ENCODE results near the gene CASZ1. TPM values are rescaled to one million over a fixed set of nuclear protein-coding genes. Genes with fewer than 3 reads are reported as not detected.

Gene CASZ1
- polyA plus RNA-seq, 3 donors = 0.30 to 3.7 (median 0.50) TPM

GRCh38 chr1:10736634-10737586 is 59.5 kb downstream of the CASZ1 start:
- H3K79me2 ChIP-seq (ENCODE audit: insufficient read depth, low read length) = no peaks in the 10 kb centered on the region
- no peak overlapping the region for H3K4me3 ChIP-seq (replicated peaks in 1 of 3; ENCODE audit: low read depth in 2 of 3, low read length in 3 of 3)
- Mint-ChIP-seq H3K4me3 (no peak overlapping the region), H3K36me3 (no peaks in the 10 kb centered on the region), H3K27me3 (ENCODE audit: low read depth in 3 of 3) (peaks cover 1 to 9% (median 7%) of the 10 kb centered on the region in 3 donors), H3K27ac (peak overlapping the region in 1 of 7 donors; percentile 24), H3K4me1 (no peaks in the 10 kb centered on the region), H3K9me3 (no peaks in the 10 kb centered on the region)
- intact Hi-C loops (cut with micrococcal nuclease) = no loop called here
- WGBS (ENCODE audit: insufficient coverage) = 72% methylated on average over 23 of the region's 27 CpGs
- H4K20me1 ChIP-seq (ENCODE audit: insufficient read depth, low read length) = no peaks in the 10 kb centered on the region
- DNase-seq = no peak
- H2AFZ ChIP-seq (ENCODE audit: insufficient read depth, low read depth, low read length, poor library complexity, severe bottlenecking) = no peak overlapping the region
- no peak for TF ChIP-seq CTCF (IDR thresholded peaks at IDR 0.05)
- no peaks in the 10 kb centered on the region for H3K9me3 ChIP-seq (replicated peaks in 1 of 2; ENCODE audit: control insufficient read depth in 1 of 2, insufficient read depth in 1 of 2, low read length in 2 of 2)
- H3K36me3 ChIP-seq (replicated peaks in 1 of 2; ENCODE audit: control insufficient read depth in 1 of 2, insufficient read depth in 2 of 2, low read length in 2 of 2) = no peaks in the 10 kb centered on the region
- H3K27me3 ChIP-seq (ENCODE audit: control insufficient read depth in 2 of 2, insufficient read depth in 2 of 2, low read length in 2 of 2) = no peaks in the 10 kb centered on the region
- no peaks in the 10 kb centered on the region for H3K4me1 ChIP-seq (ENCODE audit: control insufficient read depth in 1 of 2, insufficient read depth in 2 of 2, low read length in 2 of 2)
- no peak overlapping the region for H3K27ac ChIP-seq (ENCODE audit: low read depth in 1 of 2, low read length in 2 of 2)
- H3K9ac ChIP-seq (ENCODE audit: insufficient read depth, low read length, poor library complexity, severe bottlenecking) = no peak overlapping the region
- no peak overlapping the region for H3K4me2 ChIP-seq (replicated peaks; ENCODE audit: extremely low read depth, low read length, poor library complexity, severe bottlenecking)

- Histone ChIP-seq H3K9me3 (replicated peaks in 1 of 2; ENCODE audit: control insufficient read depth in 1 of 2, insufficient read depth in 1 of 2, low read length in 2 of 2) (no peaks in the 10 kb centered on the region), H3K79me2 (ENCODE audit: insufficient read depth, low read length) (no peaks in the 10 kb centered on the region), H4K20me1 (ENCODE audit: insufficient read depth, low read length) (no peaks in the 10 kb centered on the region), H2AFZ (ENCODE audit: insufficient read depth, low read depth, low read length, poor library complexity, severe bottlenecking) (no peak overlapping the region), H3K27me3 (ENCODE audit: control insufficient read depth in 2 of 2, insufficient read depth in 2 of 2, low read length in 2 of 2) (no peaks in the 10 kb centered on the region), H3K4me2 (replicated peaks; ENCODE audit: extremely low read depth, low read length, poor library complexity, severe bottlenecking) (no peak overlapping the region), H3K27ac (ENCODE audit: low read depth in 1 of 2, low read length in 2 of 2) (no peak overlapping the region), H3K36me3 (replicated peaks in 1 of 2; ENCODE audit: control insufficient read depth in 1 of 2, insufficient read depth in 2 of 2, low read length in 2 of 2) (no peaks in the 10 kb centered on the region), H3K4me3 (replicated peaks in 1 of 3; ENCODE audit: low read depth in 2 of 3, low read length in 3 of 3) (no peak overlapping the region), H3K9ac (ENCODE audit: insufficient read depth, low read length, poor library complexity, severe bottlenecking) (no peak overlapping the region), H3K4me1 (ENCODE audit: control insufficient read depth in 1 of 2, insufficient read depth in 2 of 2, low read length in 2 of 2) (no peaks in the 10 kb centered on the region)
- no peak overlapping the region for H3K4me3 Mint-ChIP-seq
- WGBS (ENCODE audit: insufficient coverage) = 84% methylated on average over 9 of the region's 11 CpGs
- no peak for DNase-seq
- no peaks in the 10 kb centered on the region for H3K9me3 Mint-ChIP-seq
- H3K27me3 Mint-ChIP-seq (ENCODE audit: low read depth in 3 of 3) = peaks cover 1 to 7% (median 6%) of the 10 kb centered on the region in 3 donors
- TF ChIP-seq CTCF (IDR thresholded peaks at IDR 0.05) = no peak
- peak overlapping the region in 1 of 7 donors; percentile 57 for H3K27ac Mint-ChIP-seq
- H3K4me1 Mint-ChIP-seq = no peaks in the 10 kb centered on the region
- no peaks in the 10 kb centered on the region for H3K36me3 Mint-ChIP-seq
- intact Hi-C loops (cut with micrococcal nuclease) = no loop called here
These were observed 60.7 kb downstream of the CASZ1 start for GRCh38 chr1:10735563-10736305.

Measured in CD14-positive monocyte (primary cell).